Mesodermal cell (in vitro differentiated cells): ENCODE measurements around the gene MORC4. TPM values are rescaled to one million over a fixed set of nuclear protein-coding genes. Genes with fewer than 3 reads are reported as not detected.

Source experiments
- H3K27ac ChIP-seq: 2 replicates; pipeline ENCODE4 v1.7.0; 2013; ENCODE audit warnings: mild to moderate bottlenecking, low read depth, low read length, moderate library complexity; ENCODE audit not compliant: severe bottlenecking
- H3K36me3 ChIP-seq: 2 replicates; pipeline ENCODE4 v1.7.1; 2013; ENCODE audit warnings: mild to moderate bottlenecking, low read length, moderate library complexity; ENCODE audit not compliant: control insufficient read depth, insufficient read depth
- H3K4me1 ChIP-seq: one replicate; pipeline ENCODE4 v1.7.1; 2013; ENCODE audit warnings: mild to moderate bottlenecking, low read length; ENCODE audit not compliant: insufficient read depth, control insufficient read depth, poor library complexity, severe bottlenecking
- H3K4me3 ChIP-seq: 2 replicates; pipeline ENCODE4 v1.7.0; 2013; ENCODE audit warnings: low read length, control low read depth, mild to moderate bottlenecking; ENCODE audit not compliant: insufficient read depth, poor library complexity, severe bottlenecking; ENCODE audit errors: extremely low read depth
- H3K9me3 ChIP-seq: 2 replicates; pipeline ENCODE4 v1.7.1; 2013; ENCODE audit warnings: mild to moderate bottlenecking, low read length, moderate library complexity; ENCODE audit not compliant: control insufficient read depth
- WGBS, 2 experiments: methylation state at CpG; one replicate each; pipeline ENCODE4 v1.1.5; 2013; ENCODE audit warnings: missing lambda C conversion rate in 2 of 2; ENCODE audit not compliant: insufficient coverage in 2 of 2; 5-methylcytosine and 5-hydroxymethylcytosine counted together
- polyA plus RNA-seq, 2 experiments: library from polyadenylated mRNA; stranded (reverse); fragments of 50-300 nt; gene quantifications; one replicate each; pipeline ENCODE4 v1.2.3, GENCODE V29; 2013

Gene MORC4
- polyA plus RNA-seq (2013, experiment 1 of 2), result 11.8 TPM
- 14.0 TPM for polyA plus RNA-seq (2013, experiment 2 of 2)

DNA sequence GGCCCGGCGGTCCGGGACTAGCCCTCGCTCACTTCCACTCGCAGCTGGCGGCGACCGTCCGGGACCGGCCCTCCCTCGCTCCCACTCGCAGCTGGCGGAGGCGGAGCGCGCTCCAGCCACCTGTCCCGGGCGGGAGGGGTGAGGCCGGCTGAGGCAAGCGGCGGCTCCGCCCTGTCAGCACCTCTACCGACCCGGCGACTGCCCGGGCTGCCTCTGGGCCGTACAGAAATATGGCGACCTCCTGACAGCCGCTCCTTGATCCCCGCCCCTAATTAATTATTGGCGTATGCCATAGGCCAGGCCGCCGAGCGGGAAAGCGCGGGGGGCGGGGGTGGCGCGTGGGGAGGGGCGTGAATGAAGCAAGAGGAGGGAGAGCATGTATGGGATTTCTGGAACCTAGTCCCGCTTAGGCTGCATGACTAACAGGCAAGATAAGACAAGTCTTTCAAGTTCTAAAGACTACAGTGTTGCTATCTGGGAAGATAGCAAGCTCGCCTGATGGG, at the start of gene MORC4:
Gene MORC4 (minus strand): TSS at position 200 of the 503 bp plus-strand sequence. CDS start 243 bp downstream, outside the sequence.
- H3K4me3 ChIP-seq, result peak within 1 kb of the TSS; percentile 55
- peaks cover 11% of the 10 kb centered on the region for H3K36me3 ChIP-seq
- WGBS, 2 experiments, result 0% methylated on average over 10 to 15 of the region's 42 CpGs
- H3K27ac ChIP-seq, result peak within 1 kb of the TSS; percentile 57
- H3K9me3 ChIP-seq, result no peaks in the 10 kb centered on the region
- H3K4me1 ChIP-seq, result no peaks in the 10 kb centered on the region

GRCh38 chrX:107047622-107048021, 47.6 kb upstream of the MORC4 start:
- no peak overlapping the region for H3K4me3 ChIP-seq
- WGBS, 2 experiments, result no CpG with 5 or more reads among the region's 1 CpG
- H3K36me3 ChIP-seq, result no peaks in the 10 kb centered on the region
- no peaks in the 10 kb centered on the region for H3K4me1 ChIP-seq
- no peak overlapping the region for H3K27ac ChIP-seq
- H3K9me3 ChIP-seq, result no peaks in the 10 kb centered on the region

- Histone ChIP-seq H3K4me1 (no peaks in the 10 kb centered on the region), H3K36me3 (no peaks in the 10 kb centered on the region), H3K27ac (no peak overlapping the region), H3K9me3 (no peaks in the 10 kb centered on the region), H3K4me3 (no peak overlapping the region)
- no CpG with 5 or more reads among the region's 1 CpG for WGBS, 2 experiments
Observed at GRCh38 chrX:107029752-107030151, 29.7 kb upstream of the MORC4 start.

GRCh38 chrX:107025545-107025944, 25.5 kb upstream of the MORC4 start:
- 33 to 43% methylated on average over 1 of the region's 2 CpGs for WGBS, 2 experiments

DNA sequence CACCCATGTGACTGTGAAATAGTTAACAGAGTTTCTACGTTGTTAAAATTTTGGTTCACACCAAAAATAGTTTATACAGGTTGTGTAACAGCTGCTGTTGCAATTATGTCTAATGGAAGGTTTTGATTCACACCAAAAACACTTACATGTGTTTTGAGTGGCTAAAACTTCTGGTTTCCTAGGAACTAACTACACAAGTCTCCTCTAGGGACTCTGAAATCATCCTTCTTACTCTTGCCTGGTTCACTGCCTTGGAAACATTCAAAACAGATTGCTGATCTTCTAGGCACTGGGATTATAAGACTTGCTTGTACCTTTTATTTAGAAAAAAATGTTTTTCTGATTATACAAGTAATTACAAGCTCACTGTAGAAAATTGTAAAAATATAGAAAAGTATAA, 14.9 kb upstream of the MORC4 start:
- WGBS, 2 experiments, result no CpG with 5 or more reads among the region's 1 CpG
- Histone ChIP-seq H3K4me1 (no peaks in the 10 kb centered on the region), H3K27ac (no peak overlapping the region), H3K4me3 (no peak overlapping the region), H3K9me3 (no peaks in the 10 kb centered on the region), H3K36me3 (no peaks in the 10 kb centered on the region)

More at GRCh38 chrX:107025545-107025944, 25.5 kb upstream of the MORC4 start:
- Histone ChIP-seq H3K4me3 (no peak overlapping the region), H3K36me3 (no peaks in the 10 kb centered on the region), H3K9me3 (no peaks in the 10 kb centered on the region), H3K4me1 (no peaks in the 10 kb centered on the region), H3K27ac (no peak overlapping the region)

- H3K4me3 ChIP-seq, result no peak overlapping the region
- WGBS, 2 experiments, result no CpG with 5 or more reads among the region's 4 CpGs
- no peaks in the 10 kb centered on the region for H3K36me3 ChIP-seq
- no peaks in the 10 kb centered on the region for H3K4me1 ChIP-seq
- H3K27ac ChIP-seq, result no peak overlapping the region
- no peaks in the 10 kb centered on the region for H3K9me3 ChIP-seq
Observed at GRCh38 chrX:107008034-107008433, 8.0 kb upstream of the MORC4 start.

DNA sequence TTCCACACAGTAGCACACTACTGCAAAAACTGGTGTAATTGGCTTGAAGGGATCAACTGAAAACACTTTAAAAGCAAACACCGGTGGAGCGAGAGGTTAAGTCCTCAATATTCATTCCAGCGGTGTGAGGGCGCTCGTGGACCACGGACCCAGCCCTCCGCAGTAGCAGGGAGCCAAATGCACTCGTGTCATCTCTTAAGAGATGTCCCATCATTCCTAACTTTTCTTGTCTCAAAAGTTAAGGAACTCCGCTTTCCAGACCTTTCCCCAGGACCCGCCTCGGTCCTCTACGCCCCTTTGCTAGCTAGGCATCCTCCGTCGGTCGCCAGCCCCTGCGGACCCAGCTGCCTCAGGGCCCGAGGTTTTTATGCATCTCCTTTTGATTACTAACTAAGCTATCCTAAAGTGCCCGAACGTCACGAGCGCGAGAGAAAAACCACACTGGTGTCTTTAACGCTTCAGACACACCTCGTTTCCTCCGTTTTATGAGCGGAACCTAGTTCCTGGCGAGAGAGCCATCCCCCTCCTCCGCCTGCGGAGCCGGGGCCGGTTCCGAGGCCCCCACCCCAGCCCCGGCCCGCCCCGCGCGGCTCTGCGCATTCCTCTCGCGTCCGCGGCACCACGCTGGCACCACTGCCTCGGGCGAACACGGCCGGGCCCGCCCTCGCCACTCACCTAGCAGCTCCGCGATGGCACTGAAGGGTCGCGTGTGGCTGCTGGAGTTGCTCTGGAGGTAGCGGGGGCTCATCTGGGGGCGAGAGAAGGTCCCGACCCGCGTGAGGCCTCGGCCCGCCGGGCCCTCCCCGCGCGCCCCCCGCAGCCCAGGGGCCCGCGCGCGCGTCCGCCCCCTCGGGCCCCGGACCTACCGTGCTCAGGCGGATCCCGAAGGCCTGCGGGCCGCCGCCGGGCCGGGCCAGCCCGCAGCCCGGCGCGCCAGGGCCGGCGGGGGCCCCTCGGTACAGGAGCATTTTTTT, 723 bp downstream of the MORC4 start:
- Histone ChIP-seq H3K36me3 (peaks cover 11% of the 10 kb centered on the region), H3K4me1 (no peaks in the 10 kb centered on the region), H3K9me3 (no peaks in the 10 kb centered on the region), H3K27ac (no peak overlapping the region), H3K4me3 (peak overlapping the region; percentile 55)
- 0 to 3% methylated on average over 7 to 15 of the region's 88 CpGs for WGBS, 2 experiments

DNA sequence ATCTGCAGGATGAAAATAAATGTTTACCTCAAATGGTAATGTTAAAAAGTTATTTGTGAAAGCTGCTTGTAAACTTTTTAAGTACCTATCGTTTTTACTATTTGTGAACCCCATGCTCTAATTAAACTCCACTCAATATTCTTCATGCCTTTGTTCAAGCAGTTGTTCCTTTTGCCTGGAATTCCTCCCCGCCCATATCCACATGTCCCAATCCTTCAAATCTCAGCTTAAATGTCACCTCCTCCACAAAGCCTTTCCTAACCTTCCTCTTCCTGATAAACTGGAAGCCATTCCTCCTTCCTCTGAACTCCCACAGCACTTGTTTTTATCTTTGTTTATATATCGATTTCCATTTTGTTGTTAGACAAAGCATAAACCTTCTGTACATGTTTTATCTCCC, 2.4 kb downstream of the MORC4 start:
- Histone ChIP-seq H3K9me3 (no peaks in the 10 kb centered on the region), H3K4me3 (no peak overlapping the region), H3K27ac (no peak overlapping the region), H3K36me3 (peaks cover 13% of the 10 kb centered on the region), H3K4me1 (no peaks in the 10 kb centered on the region)
- 70 to 83% methylated on average over 2 of the region's 3 CpGs for whole genome bisulfite sequencing, 2 experiments

- WGBS, 2 experiments, result 92% methylated on average over 1 of the region's 2 CpGs; no CpG with 5 or more reads in 1 of the 2 experiments
- H3K4me3 ChIP-seq, result no peak overlapping the region
- H3K9me3 ChIP-seq, result no peaks in the 10 kb centered on the region
Observed at GRCh38 chrX:106995678-106996077, 4.3 kb downstream of the MORC4 start.

GRCh38 chrX:106987488-106987887, 12.5 kb downstream of the MORC4 start:
- Histone ChIP-seq H3K9me3 (no peaks in the 10 kb centered on the region), H3K4me1 (no peaks in the 10 kb centered on the region), H3K4me3 (no peak overlapping the region), H3K27ac (no peak overlapping the region), H3K36me3 (peaks cover 26% of the 10 kb centered on the region)
- WGBS, 2 experiments, result no CpG with 5 or more reads among the region's 2 CpGs

More at GRCh38 chrX:106995678-106996077, 4.3 kb downstream of the MORC4 start:
- no peak overlapping the region for H3K27ac ChIP-seq
- H3K4me1 ChIP-seq, result no peaks in the 10 kb centered on the region
- H3K36me3 ChIP-seq, result peaks cover 23% of the 10 kb centered on the region
